Measurements from ENCODE around the gene FRMD8.
A peak's percentile ranks its signal among the peaks of the same experiment; 100 is the strongest.

The FRMD8 gene

GRCh38 chr11:65425971-65426838 lies 39.8 kb downstream of the FRMD8 start:
- DNase-seq: peak; percentile 92

- DNase-seq: no peak
These were observed 40.6 kb downstream of the FRMD8 start for GRCh38 chr11:65426839-65427690.

- DNase-seq: peak; percentile 65
These were observed 41.5 kb downstream of the FRMD8 start for GRCh38 chr11:65427691-65428577.

- DNase-seq: no peak
These were observed 42.2 kb downstream of the FRMD8 start for GRCh38 chr11:65428578-65429067.

- DNase-seq: no peak
These were observed 42.7 kb downstream of the FRMD8 start for GRCh38 chr11:65429068-65429681.

- DNase-seq: peak; percentile 56
These were observed 43.4 kb downstream of the FRMD8 start for GRCh38 chr11:65429724-65430405.

- DNase-seq: no peak
These were observed 44.2 kb downstream of the FRMD8 start for GRCh38 chr11:65430406-65431217.

- DNase-seq: peak; percentile 78
These were observed 45.1 kb downstream of the FRMD8 start for GRCh38 chr11:65431451-65432099.

- DNase-seq: no peak
These were observed 45.7 kb downstream of the FRMD8 start for GRCh38 chr11:65432100-65432650.

- peak; percentile 63 for DNase-seq
These were observed 46.5 kb downstream of the FRMD8 start for GRCh38 chr11:65432686-65433582.

GRCh38 chr11:65433657-65434056 lies 47.2 kb downstream of the FRMD8 start:
- DNase-seq: no peak

- no peak for DNase-seq
These were observed 47.7 kb downstream of the FRMD8 start for GRCh38 chr11:65434057-65434666.

- no peak for DNase-seq
These were observed 48.4 kb downstream of the FRMD8 start for GRCh38 chr11:65434667-65435410.

- no peak for DNase-seq
These were observed 49.0 kb downstream of the FRMD8 start for GRCh38 chr11:65435411-65435931.

GRCh38 chr11:65435981-65436411 lies 49.6 kb downstream of the FRMD8 start:
- no peak for DNase-seq

- no peak for DNase-seq
These were observed 50.1 kb downstream of the FRMD8 start for GRCh38 chr11:65436412-65437032.

Data from CD4-positive, alpha-beta T cell treated with Interleukin-4 for 4 hours (primary cell).